Cardiac muscle cell (in vitro differentiated cells and primary cell): ENCODE measurements around the gene TMED1. TPM values are rescaled to one million over a fixed set of nuclear protein-coding genes. Genes with fewer than 3 reads are reported as not detected.

Experiments used
- DNase-seq, 2 donors: peaks; one replicate each; pipeline versions ENCODE4 v3.0.0 to v3.0.0-alpha.2; 2010 to 2017; ENCODE audit warnings: low read depth in 1 of 2, low spot score in 1 of 2
- H3K27ac ChIP-seq: fragments of 200-600 bp; sonication (generic); 2 replicates; pipeline ENCODE4 v1.5.1; 2016
- H3K27me3 ChIP-seq: fragments of 200-600 bp; sonication (generic); 2 replicates; pipeline ENCODE4 v1.6.0; 2016; ENCODE audit warnings: control low read depth
- H3K36me3 ChIP-seq: fragments of 200-600 bp; sonication (generic); 2 replicates; pipeline ENCODE4 v1.5.1; 2016; ENCODE audit warnings: control low read depth
- H3K4me1 ChIP-seq: fragments of 200-600 bp; sonication (generic); 2 replicates; pipeline ENCODE4 v1.8.1; 2017; ENCODE audit warnings: low read depth, mild to moderate bottlenecking, mixed run types
- H3K4me3 ChIP-seq: fragments of 200-600 bp; sonication (generic); 2 replicates; pipeline ENCODE4 v1.5.1; 2016; ENCODE audit warnings: mild to moderate bottlenecking
- H3K9me3 ChIP-seq: fragments of 200-600 bp; sonication (generic); 2 replicates; pipeline ENCODE4 v1.5.1; 2017; ENCODE audit warnings: low read depth, mild to moderate bottlenecking, control low read depth
- polyA plus RNA-seq: library from polyadenylated mRNA; unstranded; fragments of >200 nt; fragmentation: Nextera tagmentation; extraction: Ambion mirVana; gene quantifications from 2 replicates; pipeline ENCODE4 v1.2.1, GENCODE V29; 2016
- total RNA-seq: library from RNA; depleted of rRNA; stranded (reverse); fragments of >200 nt; gene quantifications from 2 replicates; pipeline ENCODE4 v1.2.3, GENCODE V29; 2016
- TF ChIP-seq, protein P1 (sequence below): IDR thresholded peaks from 2 replicates; pipeline ENCODE4 v1.5.1; 2012; ENCODE audit warnings: low read depth, mild to moderate bottlenecking, low read length

TMED1 gene
- total and polyA plus RNA-seq, 2 experiments from 2014 or later = 83.1 to 131 TPM

DNA sequence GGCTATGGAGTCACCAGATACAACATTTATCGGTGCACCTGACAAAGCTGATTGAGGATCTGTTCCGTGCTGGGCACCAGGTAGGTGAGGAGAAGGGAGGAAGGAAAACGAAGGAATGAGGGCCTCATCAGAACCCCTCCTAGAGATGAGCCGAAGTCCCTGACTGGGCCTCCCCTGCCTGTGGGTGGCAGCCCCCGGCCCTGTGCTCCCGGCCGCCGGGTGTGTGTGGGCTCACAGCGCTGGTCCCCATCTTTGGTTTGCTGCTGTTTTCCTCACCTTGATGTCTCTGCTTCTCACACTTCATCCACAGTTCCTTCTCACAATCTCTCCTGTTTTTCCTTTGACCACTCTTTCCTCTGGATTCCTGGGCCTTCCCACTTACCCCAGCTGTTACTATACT, 32.8 kb downstream of the TMED1 start:
- Histone ChIP-seq H3K9me3 (no peaks in the 10 kb centered on the region), H3K4me3 (no peak overlapping the region), H3K4me1 (no peaks in the 10 kb centered on the region), H3K36me3 (peaks cover 19% of the 10 kb centered on the region), H3K27ac (no peak overlapping the region), H3K27me3 (no peaks in the 10 kb centered on the region)
- DNase-seq = no peak
- TF ChIP-seq, protein P1, sequence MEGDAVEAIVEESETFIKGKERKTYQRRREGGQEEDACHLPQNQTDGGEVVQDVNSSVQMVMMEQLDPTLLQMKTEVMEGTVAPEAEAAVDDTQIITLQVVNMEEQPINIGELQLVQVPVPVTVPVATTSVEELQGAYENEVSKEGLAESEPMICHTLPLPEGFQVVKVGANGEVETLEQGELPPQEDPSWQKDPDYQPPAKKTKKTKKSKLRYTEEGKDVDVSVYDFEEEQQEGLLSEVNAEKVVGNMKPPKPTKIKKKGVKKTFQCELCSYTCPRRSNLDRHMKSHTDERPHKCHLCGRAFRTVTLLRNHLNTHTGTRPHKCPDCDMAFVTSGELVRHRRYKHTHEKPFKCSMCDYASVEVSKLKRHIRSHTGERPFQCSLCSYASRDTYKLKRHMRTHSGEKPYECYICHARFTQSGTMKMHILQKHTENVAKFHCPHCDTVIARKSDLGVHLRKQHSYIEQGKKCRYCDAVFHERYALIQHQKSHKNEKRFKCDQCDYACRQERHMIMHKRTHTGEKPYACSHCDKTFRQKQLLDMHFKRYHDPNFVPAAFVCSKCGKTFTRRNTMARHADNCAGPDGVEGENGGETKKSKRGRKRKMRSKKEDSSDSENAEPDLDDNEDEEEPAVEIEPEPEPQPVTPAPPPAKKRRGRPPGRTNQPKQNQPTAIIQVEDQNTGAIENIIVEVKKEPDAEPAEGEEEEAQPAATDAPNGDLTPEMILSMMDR = no peak

DNA sequence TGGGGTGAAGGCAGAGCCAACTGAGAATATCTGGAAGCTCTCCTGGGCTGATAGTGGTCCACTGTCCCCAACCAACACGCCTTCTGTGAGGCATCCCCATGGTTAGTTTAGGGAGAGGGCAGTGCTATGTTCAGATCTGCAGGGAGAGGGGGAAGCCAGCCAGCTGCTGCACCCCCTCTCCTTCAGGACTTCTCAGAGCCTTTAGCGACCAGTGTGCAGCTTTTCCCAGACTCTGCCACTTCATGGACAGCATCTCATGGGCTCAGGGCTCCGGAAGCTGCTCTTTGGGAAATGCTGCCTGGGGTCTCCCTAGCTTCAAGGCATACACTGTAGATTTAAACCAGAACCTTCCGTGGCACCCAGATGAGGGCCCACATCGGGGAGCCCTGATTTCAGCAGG, 33.5 kb downstream of the TMED1 start:
- TF ChIP-seq, protein P1 = no peak
- no peaks in the 10 kb centered on the region for H3K4me1 ChIP-seq
- H3K36me3 ChIP-seq = peaks cover 19% of the 10 kb centered on the region
- no peak overlapping the region for H3K4me3 ChIP-seq
- no peak for DNase-seq
- no peak overlapping the region for H3K27ac ChIP-seq
- H3K9me3 ChIP-seq = no peaks in the 10 kb centered on the region
- H3K27me3 ChIP-seq = no peaks in the 10 kb centered on the region

DNA sequence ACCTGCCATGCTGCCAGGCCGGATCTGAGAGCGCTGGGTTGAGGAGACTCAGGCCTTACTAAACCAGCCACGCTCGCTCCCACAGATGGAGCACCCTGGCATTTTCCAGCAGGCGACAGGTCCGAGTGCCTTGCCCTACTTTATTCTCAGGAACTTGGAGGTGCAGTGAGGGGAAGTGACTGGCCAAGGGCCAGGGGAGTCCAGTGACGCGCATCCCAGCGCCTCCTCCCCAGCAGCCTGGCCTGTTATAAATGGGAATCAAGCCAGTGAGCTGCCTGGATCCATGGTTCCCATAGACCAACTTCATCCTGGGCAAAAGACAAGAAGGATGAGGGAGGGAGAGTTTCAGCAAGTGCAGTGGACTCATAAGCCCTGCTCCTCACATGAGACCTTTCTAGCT, 35.5 kb downstream of the TMED1 start:
- TF ChIP-seq, protein P1 = no peak
- no peak overlapping the region for H3K4me3 ChIP-seq
- no peaks in the 10 kb centered on the region for H3K4me1 ChIP-seq
- H3K27ac ChIP-seq = no peak overlapping the region
- peak in 1 of 2 donors; percentile 47 for DNase-seq
- no peaks in the 10 kb centered on the region for H3K9me3 ChIP-seq
- peaks cover 20% of the 10 kb centered on the region for H3K36me3 ChIP-seq
- no peaks in the 10 kb centered on the region for H3K27me3 ChIP-seq

DNA sequence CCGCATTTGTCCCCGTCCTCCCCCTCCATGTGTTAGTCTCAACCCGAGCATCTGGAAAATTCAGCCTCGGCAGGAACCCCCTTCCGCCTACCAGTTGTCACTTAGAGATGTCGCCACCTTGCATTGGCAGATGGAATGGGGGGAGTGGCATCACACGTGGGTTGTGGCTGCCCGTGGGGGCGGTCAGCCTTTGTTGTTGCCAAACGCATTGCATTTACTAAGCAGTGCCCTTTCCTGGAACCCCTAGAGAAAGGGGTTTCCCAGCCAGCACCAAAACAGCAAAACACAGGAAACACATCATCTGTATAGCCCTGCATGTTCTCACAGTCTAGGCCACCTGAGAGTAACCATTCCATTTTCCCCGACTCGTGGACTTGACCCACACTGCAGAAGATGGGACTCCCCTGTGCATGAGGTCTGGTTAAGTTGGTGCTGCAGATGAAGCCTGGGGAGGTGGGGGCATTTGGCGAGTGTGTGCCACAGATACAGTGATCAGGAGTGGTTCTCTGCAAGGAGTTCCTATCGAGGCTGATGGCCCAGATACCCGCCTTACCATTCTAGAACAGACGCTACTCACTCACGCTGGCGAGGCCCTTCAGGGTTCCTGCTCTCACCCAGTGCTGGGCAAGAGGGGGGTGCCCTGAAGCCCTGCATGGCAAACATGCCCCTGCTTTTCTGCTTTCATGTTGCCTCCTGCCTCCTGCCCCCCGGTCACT, 38.3 kb downstream of the TMED1 start:
- no peaks in the 10 kb centered on the region for H3K9me3 ChIP-seq
- H3K4me1 ChIP-seq = no peaks in the 10 kb centered on the region
- H3K27ac ChIP-seq = no peak overlapping the region
- H3K36me3 ChIP-seq = peaks cover 38% of the 10 kb centered on the region
- DNase-seq = no peak
- H3K27me3 ChIP-seq = no peaks in the 10 kb centered on the region
- no peak overlapping the region for H3K4me3 ChIP-seq
- TF ChIP-seq, protein P1 = no peak

DNA sequence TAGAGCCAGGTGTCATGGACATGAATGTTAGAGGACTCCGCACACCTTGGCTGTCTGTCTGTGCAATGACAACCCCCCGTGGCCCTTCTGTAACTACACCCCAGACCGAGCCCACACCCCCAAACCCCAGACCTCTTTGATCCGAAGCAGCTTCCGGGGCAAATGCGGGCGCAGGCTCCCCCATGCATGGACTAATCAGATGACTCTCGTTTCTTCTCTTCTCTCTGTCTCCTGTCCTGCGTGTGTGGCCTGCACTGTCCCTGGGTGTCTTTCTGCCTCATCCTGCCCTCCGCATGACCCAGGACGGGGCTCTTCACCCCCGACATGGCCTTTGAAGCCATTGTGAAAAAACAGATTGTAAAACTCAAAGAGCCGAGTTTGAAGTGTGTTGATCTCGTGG, 38.9 kb downstream of the TMED1 start:
- Histone ChIP-seq H3K27me3 (no peaks in the 10 kb centered on the region), H3K27ac (no peak overlapping the region), H3K36me3 (peaks cover 34% of the 10 kb centered on the region), H3K9me3 (no peaks in the 10 kb centered on the region), H3K4me1 (no peaks in the 10 kb centered on the region), H3K4me3 (no peak overlapping the region)
- TF ChIP-seq, protein P1 = no peak
- no peak for DNase-seq
